ENCODE measurements around the gene MAP3K7.
"Not testable (repeated sequence)": the region's sequence is repeated elsewhere in the genome, so short reads cannot be mapped to it uniquely, and the experiment has no call there.

The MAP3K7 gene

DNA sequence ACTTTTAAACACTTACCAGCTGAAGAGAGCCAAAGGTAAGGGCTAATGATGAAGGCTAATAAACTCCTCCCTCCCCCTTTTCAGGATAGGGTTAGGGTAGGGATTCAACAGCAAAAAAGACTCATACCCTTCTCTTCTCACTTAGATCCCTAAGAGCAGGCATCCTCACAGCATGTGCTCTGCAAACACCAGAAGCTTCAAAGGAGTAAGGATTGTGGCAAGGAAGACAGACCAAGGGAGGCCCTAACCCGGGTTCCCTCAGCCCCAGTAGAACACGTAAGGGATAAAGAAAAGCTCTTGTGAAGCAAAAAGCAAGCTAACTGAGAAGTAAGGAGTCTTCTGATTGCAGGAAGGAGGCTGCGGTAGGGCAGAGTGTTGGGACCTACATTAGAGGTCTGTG lies 11.6 kb downstream of the MAP3K7 start:
- DNase-seq = no peak

DNA sequence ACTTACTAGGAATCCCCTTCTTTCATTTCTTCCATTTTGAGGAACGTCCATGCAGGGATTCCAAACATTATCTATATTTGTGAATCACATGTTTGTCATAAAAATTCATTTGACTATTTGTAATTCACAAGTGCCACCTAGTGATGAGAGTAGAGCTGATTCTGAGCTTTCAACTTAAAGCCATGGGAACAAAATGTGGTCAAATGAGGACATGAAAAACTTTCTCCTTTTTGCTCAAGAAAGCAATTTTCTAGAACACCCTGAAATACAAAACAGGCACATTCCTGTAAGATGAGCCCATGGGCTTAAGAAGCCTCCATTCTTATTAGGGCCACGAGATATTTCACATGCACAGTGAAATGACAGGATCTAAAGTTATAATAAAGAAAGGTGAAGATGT lies 12.3 kb downstream of the MAP3K7 start:
- peak; percentile 9 for DNase-seq

DNA sequence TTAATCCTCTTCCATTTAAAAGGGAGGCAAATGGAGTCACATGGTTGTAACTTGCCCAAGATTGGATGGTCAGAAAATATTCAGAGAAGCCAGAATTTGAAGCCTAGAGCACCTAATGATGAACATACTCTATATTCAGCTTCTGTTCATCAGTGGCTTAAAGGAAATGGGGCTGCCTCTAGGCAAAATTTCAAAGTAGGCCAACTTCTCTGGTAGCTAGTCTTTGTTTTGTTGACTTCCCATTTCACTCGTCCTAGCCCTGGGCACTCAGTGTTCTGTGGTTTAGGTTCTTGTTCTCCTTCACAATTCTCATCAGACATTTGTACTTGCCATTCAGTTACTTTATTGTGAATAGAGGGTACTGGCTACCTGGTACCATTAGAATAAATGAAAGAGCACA lies 13.2 kb downstream of the MAP3K7 start:
- no peak for DNase-seq

DNA sequence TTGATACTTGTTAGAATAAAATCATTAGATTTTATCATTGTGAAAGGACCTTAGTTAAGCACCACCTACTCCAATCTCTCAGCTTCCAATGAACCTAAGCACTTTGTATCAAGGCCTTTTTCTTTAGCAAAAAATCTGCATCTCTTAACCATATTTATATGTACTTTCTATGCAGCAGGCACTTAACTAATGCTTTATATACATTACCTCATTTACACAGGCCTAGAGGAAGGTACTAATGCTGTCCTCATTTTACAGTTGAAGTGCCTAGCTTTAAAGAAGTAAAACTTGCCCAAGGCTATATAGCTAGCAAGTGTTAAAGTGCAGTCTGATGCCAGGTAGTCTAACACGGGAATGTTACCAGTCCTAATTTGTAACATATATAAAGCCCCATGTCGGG lies 14.0 kb downstream of the MAP3K7 start:
- DNase-seq = no peak

DNA sequence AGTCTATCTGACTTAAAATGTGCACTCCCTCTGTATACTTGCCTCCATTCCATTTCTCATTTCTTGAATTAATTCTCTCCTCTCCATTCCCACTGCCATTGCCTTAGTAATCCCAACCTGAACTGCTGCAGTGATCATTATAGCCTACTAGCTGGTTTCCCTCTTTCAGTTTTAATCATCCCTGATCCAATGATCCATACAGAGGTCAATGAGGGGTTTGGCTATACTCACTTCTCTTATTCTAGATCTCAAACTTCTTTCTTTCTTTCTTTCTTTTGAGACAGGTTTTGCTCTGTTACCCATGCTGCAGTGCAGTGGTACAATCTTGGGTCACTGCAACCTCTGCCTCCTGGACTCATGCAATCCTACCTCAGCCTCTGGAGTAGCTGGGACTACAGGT lies 17.6 kb downstream of the MAP3K7 start:
- DNase-seq = no peak

DNA sequence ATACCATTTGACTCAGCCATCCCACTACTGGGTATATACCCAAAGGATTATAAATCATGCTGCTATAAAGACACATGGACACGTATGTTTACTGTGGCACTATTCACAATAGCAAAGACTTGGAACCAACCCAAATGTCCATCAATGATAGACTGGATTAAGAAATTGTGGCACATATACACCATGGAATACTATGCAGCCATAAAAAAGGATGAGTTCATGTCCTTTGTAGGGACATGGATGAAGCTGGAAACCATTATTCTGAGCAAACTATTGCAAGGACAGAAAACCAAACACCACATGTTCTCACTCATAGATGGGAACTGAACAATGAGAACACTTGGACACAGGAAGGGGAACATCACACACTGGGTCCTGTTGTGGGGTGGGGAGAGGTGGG lies 19.2 kb downstream of the MAP3K7 start:
- not testable (repeated sequence) for DNase-seq

DNA sequence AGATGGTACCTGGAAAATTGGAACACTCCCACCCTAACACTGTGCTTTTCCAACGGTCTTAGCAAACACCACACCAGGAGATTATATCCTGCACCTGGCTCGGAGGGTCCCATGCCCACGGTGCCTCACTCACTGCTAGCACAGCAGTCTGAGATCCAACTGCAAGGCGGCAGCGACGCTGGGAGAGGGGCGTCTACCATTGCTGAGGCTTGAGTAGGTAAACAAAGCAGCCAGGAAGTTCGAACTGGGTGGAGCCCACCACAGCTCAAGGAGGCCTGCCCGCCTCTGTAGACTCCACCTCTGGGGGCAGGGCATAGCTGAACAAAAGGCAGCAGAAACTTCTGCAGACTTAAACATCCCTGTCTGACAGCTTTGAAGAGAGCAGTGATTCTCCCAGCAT lies 24.5 kb downstream of the MAP3K7 start:
- not testable (repeated sequence) for DNase-seq

DNA sequence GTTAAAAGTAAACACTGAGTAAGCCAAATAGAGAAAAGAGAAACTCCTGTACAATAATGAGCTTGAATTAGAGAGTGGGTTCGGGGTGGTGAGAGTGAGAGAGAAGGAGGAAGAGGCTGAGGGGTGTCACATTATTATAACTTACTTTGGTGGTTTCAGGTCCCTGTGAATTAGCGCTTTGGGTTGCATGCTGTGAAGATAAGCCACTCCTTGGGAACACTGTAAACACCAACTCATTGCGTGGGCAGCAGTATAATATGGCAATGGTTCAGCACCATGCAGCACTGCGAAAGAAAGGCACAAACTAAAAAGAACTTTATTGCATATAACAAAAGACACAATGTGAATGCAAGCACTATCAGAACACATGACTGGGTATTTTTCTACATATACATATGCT lies 26.9 kb downstream of the MAP3K7 start:
- DNase-seq = no peak

DNA sequence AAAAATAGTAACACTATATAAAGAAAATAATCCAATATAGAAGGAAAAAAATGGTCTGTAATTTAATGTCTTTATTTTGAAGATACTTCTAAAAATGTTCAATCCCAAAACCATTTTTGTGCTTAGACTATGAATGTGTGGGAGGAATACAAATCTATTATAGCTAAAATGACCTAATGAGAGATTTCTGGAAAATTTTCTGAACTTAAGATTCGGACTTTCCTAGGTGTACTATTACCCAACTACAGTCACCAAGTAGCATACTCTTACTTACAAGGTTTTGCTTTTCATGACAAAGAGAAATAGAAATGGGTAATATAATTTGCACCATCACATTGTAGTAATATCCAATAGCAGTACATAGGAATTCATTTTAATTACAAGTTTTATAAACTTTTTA lies 29.9 kb downstream of the MAP3K7 start:
- DNase-seq = no peak

DNA sequence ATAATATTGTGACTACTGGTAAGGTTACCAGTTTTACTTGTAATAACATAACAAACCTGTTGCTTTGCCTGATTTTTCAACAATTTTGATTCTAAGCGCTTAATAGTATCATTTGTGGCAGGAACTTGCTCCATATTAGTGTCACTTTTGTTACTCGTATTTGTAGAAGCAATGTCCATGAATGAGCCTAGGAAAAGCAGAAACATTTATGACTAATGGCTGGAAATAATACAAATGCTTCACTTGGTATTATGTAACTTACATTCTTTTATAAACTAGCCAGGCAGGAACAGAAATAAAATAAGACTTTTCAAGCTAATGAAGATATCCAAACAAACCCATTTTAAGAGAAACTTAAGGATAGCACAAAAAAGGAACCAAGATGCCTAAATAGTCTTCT lies 38.9 kb downstream of the MAP3K7 start:
- DNase-seq = no peak

DNA sequence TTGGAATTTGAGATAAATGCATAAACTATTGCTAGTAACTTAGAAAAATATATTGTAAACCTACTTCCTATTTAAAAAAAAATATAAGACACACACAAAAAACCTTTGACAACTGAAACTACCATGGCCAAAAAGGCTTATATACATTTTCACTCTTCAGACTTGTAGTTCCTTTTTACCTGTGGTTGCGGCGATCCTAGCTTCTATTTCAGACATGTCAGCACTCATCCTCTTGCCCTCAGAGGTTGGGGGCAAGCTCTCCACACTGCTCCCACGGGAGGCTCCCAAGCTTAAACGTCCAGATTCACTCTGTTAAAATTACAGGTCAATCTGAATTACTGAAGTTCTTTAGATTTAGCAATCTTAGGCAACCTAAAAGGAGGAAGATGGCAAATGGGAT lies 39.8 kb downstream of the MAP3K7 start:
- no peak for DNase-seq

DNA sequence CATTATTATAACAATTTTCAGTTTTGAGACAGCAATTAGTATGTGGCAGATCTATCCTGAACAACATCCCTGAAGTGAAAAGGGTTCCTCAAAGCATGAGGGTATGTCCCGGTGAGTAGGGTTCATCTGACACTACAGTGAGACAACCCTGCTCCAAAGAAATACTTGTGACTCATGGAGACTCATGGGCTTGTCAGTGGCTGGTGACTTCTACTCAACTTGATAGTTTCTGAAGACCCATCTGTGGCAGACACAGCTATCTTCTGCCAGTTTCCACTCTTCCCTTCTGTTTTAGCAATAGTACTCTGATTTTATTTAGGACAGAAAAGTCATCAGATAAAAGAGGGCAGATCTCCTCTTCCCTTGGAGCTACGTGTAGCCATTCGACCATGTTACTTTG lies 41.4 kb downstream of the MAP3K7 start:
- DNase-seq = no peak

DNA sequence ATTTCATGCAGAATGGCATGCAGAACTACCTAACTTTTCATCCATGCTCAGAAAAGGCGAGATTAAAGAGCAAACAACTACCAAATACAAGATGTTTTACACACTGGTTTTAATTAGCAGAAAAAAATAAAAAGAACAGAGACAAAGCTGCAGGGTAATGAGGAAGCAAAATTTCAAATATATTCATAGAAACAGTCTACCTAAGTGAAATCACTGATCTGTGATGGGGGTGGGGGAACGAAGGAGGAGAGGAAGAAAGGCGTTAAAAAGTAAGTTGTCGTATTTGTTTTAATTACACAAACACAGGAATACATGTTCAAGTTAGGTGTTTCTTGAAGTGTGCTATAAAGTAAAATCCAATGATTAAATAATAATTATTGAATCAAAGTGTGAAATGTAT lies 42.1 kb downstream of the MAP3K7 start:
- no peak for DNase-seq

DNA sequence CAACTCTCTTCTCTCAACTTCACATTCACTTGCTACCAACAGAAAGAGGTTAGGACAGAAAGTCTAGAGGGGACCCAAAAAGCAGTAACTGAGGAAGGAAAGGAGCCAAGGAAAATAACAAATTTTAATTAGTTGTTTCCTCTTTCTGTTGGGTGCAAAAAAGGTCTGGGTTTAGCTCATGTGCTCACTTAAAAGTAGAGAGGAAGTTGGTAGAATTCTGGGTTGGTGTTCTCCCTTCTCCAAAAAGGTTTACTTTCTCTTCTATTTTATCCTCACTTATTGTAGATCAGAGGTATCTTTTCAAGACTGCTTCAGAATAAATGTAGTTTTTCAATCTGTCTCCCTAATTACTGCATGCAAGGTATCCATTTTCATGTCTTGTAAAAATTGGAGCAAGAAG lies 42.8 kb downstream of the MAP3K7 start:
- no peak for DNase-seq

DNA sequence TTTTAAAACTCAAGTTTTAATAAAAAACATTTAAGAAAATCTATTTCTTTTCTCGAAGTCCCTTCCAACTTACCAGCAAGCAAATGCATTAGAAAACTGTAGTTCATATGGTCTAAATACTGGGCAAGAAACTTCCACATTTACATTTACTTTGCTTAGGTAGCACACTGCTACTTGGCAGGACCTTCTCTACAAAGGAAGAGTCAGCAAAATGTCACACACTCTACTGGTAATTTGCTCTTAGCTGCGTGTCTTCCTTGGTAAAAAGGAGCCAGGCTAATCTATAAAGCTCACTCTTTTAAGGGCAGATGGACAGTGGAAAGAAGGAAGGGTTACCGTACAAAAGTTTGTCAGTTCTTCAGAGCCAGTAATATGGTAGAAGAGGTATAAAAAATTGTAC lies 45.7 kb downstream of the MAP3K7 start:
- no peak for DNase-seq

DNA sequence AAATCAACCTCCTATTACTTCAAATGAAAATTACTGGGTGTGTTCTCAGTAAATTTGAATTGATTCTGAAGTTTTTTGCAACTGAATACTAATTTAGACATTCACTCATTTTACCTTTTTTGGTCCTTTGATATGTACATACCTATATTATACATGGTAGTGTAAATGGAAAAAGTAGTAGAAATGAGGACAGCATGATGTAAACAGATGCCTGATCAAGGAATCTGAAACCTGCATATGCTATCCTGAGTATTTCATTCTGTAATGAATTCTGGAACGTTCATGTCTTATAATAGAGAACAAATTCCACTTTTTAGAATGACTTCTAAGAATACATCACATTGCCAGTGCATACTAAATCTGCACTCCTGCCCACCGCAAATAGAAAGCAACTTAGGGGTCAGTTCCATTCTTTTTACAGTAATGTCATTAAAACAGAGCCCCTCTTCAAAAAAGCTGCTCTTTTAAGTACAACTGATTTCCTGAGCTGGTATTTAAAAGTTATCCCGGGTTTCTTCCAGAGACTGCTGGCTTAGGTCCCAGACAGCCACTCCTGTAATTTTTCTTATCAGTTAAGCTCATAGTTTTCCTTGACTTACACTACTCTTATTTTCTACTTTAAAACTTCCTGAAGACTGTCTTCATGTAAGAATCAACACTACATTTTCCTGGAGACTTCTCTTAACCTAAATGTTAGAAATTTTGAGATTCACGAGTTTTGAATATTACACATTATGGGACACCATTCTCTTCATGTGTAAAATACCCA lies 48.4 kb downstream of the MAP3K7 start:
- peak; percentile 10 for DNase-seq

DNA sequence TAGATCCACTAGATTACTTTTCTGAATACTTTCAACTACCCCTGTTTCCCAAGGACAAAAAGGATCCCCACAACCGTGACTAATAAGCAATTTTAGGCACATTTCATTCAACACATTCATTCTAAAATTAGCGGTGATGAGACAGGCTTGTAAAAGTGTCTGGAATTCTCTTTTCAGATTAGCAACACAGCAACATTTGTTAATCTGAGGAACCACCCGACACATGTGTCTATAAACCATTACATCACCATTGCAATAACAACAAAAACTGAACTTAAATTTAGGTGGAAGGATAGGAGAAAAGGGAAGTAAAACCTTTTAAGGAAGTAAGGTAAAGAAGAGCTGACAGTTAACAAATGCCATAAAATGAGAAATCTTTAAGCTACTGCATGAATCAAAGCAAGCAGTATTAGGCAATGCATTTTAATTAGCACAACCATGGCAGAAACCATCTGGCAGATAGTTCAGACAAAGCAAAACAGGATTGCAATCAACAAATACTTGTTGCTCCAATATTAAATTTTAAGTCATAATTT lies 49.1 kb downstream of the MAP3K7 start:
- DNase-seq = peak; percentile 21

DNA sequence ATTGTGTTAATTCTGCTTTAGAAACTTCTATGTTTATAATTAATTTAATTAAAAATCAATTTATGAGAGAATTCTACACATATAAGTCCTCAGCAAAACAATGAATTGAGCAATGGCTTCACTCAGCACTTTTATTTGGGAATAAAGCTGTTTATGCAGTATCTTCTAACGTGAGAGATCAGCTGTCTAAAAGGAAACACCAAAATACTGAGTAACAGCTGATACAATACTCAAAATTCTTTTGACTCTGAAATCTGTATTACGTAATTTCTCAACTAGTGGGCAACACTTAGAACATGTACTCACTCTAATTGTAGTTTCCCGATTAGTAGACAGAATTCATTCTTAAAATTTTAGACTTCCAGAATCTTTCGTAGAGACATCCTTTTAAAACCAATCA lies 49.8 kb downstream of the MAP3K7 start:
- DNase-seq = peak; percentile 24

DNA sequence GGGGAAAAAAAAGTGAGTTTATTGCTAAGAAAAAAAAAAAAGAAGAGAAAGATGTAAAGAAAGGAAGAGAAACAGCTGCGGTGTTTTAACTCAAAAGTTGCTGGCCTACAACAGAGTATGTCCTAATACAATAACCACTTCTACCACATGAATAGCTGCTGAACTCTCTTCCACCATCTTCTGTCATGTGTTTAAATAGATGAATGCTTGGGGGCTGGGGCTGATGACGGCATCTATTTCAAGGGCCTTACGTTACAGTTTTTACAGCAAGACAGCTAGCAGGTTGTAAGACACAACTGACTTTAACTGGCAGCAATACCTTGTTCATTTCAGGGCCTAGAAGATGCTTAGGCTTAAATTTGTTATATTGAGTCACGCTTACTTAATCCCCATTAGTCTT lies 50.4 kb downstream of the MAP3K7 start:
- no peak for DNase-seq

DNA sequence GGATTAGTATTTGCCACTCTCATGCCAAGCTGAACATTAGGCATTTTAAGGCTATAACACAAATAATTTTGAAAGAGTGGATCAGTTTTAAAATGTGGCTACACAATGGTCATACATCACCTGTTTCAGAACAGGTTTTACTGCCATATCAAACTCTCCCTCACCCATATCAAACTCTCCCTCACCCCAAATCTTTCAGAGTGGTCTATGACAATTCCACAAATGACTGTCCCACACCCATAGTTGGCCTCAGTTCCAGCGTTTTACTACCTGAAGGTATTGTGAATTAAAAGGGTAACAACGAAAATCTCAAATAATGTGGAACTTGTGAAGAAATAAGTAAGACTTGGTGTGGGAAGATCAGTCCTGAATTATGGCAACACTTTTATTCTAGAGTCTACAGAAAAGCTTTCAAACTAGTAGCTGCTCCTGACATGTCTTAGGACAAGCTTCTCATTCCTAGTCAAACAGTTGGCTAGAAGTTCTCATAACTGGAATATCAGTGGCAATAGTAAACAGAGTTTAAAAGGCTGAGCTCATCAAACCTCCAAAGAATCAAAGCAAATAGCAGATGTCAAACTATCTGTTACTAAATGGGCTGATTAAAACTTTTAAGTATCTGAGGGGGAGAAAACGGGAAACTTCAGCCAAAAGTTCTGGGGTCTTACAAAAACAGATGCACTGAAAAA lies 52.4 kb downstream of the MAP3K7 start:
- no peak for DNase-seq

DNA sequence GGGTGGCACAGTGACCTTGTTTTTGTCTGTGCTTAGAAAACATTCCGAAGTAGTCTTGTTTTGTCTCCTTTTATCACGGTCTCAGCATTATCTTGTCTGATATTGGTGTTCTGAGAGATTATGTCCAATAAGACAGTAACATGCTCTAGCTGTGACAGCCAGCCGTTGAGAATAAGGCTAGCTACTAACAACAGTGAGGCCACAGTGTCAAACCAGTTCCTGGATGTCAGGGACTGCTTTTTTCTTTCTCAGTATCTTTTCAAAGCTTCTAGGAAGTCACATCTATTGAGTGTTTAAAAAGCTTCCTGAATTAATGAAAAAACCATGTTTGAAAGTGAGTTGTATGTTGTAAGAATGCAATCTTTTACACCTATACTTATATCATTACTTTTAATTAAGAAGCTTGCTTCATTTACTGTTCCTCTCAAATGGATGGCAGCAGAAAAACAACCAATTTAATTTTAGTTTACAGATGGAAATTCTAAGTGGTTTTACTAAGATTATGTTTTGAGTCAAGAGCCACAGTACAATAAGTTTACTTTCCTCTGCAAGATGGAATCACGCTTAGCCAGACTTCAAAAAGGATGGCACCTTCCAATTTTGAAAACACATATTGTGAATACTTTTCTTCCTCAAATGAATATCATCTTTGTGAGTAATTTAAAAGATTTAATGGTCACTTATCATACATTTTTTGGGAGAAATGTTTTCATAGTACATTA lies 53.1 kb downstream of the MAP3K7 start:
- DNase-seq = no peak

DNA sequence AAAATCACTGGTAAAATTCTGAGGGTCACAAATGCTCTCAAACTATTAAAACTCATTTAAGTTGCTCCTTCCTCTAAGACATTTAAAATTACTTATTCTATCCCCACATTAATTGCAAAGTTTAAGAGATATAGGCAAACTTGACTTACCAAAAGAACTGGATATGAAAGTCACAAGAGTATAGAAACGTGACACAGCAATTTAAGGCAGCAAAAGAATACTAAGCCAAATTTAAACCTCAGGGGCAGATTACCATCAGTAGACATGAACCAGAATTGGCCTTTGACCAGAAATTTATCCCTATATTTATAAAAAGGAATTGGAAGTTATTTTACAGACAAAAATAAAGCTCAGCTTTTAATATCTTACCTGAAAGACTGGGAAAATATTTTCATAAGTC lies 56.0 kb downstream of the MAP3K7 start:
- no peak for DNase-seq

DNA sequence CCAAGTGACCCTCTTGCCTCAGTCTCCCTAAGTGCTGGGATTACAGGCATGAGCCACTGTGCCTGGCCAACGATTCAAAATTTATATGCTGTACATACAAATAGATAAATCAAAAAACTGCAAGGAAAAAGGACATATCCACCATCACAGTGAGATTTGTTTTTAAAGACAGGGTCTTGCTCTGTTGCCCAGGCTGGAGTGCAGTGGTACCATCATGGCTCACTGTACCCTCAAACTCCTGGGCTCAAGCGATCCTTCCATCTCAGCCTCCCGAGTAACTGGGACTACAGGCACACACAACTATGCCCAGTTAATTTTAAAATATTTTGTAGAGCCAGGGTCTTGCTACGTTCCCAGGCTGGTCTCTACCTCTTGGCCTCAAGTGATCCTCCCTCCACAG lies 61.5 kb downstream of the MAP3K7 start:
- no peak for DNase-seq

DNA sequence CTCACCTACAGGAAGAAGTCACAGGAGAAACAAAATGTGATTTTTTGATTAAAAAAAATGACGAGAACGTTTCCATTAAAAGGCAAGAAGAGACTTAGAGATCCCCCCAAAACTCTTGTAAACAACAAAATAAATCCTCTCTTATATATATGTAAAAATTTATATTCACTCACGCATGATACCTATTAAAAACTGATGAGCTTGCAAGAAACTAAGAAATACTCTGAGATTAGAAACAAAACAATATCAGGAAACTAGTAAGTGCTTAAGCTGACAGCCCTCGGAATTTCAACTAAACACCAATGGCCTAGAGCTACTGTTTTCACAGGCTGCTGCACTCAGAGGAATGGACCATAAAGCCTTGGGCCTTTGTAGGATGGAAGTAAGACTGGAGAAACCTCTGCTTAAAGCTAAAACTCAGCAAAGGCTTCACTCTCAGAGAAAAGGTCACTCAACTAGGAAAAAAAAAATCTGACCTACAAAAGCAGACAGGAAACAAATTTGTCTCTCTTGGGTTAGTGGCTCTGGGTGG lies 63.0 kb downstream of the MAP3K7 start:
- no peak for DNase-seq

Measured in fibroblast of upper back skin (primary cell).